Measurements from ENCODE around the gene TMTC3.

Gene TMTC3

DNA sequence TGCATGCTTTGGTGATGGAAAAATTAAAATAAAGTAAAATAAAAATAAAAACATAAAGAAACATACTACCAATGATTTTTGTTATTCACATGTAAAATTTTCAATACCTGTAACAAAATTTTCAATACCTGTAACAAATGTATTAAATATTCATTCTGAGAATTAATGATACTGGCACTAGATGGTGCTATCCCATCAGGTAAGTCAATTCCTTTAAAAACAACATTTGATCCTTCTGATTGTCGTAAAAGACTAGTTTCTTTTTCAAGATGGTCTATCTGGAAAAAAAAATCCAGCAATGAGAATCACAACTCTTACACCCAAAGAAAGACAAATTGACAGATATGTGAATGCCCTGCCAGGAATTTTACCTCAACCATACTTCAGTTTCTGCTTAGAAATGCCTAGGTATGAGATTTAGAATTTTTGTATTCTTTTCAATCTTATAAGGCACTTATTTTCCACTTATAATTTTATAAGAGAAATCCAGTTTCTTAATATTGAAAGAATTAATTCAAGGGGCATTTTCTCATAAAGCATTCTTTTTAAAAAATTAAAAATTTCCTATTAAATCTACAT lies 30.9 kb upstream of the TMTC3 start:
- ChIA-PET POLR2A (no interaction called here), CTCF (interaction anchor here (0.6 to 0.9 kb wide), 2 partner anchors 72 to 882 kb away, joined by 3 read pairs; no protein-coding TSS in a partner anchor)
- peak; percentile 68 for TF ChIP-seq ZNF654 (tag by site-specific recombination; IDR thresholded peaks at IDR 0.05; ENCODE audit: low read depth)
- TF ChIP-seq YY1 (tag by site-specific recombination; IDR thresholded peaks at IDR 0.05) = no peak
- H3K4me3 ChIP-seq (ENCODE audit: low read depth, low read length) = no peak overlapping the region
- H3K4me1 ChIP-seq (ENCODE audit: control insufficient read depth, insufficient read depth, low read length) = no peaks in the 10 kb centered on the region
- H3K36me3 ChIP-seq (ENCODE audit: control insufficient read depth in 2 of 2, insufficient read depth in 1 of 2, low read length in 2 of 2) = peaks cover 54 to 59% of the 10 kb centered on the region in 2 experiments
- no peaks in the 10 kb centered on the region for H3K9me3 ChIP-seq (ENCODE audit: control insufficient read depth, insufficient read depth, low read depth, low read length)
- no peak overlapping the region for H3K27ac ChIP-seq (ENCODE audit: extremely low read depth, low read depth, low read length)

DNA sequence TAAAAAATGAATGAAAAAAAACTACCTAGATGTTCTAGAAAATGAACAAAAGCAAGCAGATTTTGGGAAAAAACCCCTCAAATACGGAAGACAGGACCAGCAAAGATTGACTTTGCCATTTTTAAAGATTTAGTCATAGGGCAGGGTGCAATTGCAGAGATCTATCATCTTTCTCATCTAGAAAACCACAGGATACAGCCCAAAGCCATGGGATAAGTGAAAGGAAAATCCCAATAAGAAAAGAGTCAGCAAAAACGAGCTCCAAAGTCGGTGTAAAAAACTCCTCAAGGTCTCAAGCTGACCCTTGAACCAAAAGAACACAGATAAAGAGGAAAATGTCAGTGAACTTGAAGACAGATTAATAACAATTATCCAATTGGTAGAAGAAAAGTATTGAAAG lies 28.2 kb upstream of the TMTC3 start:
- no peaks in the 10 kb centered on the region for H3K9me3 ChIP-seq (ENCODE audit: control insufficient read depth, insufficient read depth, low read depth, low read length)
- peaks cover 58 to 66% of the 10 kb centered on the region in 2 experiments for H3K36me3 ChIP-seq (ENCODE audit: control insufficient read depth in 2 of 2, insufficient read depth in 1 of 2, low read length in 2 of 2)
- no peak overlapping the region for H3K27ac ChIP-seq (ENCODE audit: extremely low read depth, low read depth, low read length)
- ChIA-PET POLR2A (no interaction called here), CTCF (no interaction called here)
- no peak overlapping the region for H3K4me3 ChIP-seq (ENCODE audit: low read depth, low read length)
- no peak for TF ChIP-seq IKZF3 (tag by site-specific recombination; IDR thresholded peaks at IDR 0.05)
- TF ChIP-seq ZNF76 (tag by site-specific recombination; IDR thresholded peaks at IDR 0.05; ENCODE audit: borderline replicate concordance, low read depth) = no peak
- no peak for TF ChIP-seq ZNF138 (tag by site-specific recombination; IDR thresholded peaks at IDR 0.05; ENCODE audit: borderline replicate concordance)
- TF ChIP-seq, protein P1, sequence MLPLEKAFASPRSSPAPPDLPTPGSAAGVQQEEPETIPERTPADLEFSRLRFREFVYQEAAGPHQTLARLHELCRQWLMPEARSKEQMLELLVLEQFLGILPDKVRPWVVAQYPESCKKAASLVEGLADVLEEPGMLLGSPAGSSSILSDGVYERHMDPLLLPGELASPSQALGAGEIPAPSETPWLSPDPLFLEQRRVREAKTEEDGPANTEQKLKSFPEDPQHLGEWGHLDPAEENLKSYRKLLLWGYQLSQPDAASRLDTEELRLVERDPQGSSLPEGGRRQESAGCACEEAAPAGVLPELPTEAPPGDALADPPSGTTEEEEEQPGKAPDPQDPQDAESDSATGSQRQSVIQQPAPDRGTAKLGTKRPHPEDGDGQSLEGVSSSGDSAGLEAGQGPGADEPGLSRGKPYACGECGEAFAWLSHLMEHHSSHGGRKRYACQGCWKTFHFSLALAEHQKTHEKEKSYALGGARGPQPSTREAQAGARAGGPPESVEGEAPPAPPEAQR (tag by site-specific recombination; IDR thresholded peaks at IDR 0.05) = no peak
- TF ChIP-seq HOXC10 (CRISPR knock-in tag; IDR thresholded peaks at IDR 0.05) = no peak
- TF ChIP-seq, protein P2, sequence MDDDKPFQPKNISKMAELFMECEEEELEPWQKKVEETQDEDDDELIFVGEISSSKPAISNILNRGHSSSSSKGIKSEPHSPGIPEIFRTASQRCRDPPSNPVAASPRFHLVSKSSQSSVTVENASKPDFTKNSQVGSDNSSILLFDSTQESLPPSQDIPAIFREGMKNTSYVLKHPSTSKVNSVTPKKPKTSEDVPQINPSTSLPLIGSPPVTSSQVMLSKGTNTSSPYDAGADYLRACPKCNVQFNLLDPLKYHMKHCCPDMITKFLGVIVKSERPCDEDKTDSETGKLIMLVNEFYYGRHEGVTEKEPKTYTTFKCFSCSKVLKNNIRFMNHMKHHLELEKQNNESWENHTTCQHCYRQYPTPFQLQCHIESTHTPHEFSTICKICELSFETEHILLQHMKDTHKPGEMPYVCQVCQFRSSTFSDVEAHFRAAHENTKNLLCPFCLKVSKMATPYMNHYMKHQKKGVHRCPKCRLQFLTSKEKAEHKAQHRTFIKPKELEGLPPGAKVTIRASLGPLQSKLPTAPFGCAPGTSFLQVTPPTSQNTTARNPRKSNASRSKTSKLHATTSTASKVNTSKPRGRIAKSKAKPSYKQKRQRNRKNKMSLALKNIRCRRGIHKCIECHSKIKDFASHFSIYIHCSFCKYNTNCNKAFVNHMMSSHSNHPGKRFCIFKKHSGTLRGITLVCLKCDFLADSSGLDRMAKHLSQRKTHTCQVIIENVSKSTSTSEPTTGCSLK (tag by site-specific recombination; IDR thresholded peaks at IDR 0.05) = no peak
- no peak for TF ChIP-seq GLIS2 (tag by site-specific recombination; IDR thresholded peaks at IDR 0.05)
- TF ChIP-seq, protein P3, sequence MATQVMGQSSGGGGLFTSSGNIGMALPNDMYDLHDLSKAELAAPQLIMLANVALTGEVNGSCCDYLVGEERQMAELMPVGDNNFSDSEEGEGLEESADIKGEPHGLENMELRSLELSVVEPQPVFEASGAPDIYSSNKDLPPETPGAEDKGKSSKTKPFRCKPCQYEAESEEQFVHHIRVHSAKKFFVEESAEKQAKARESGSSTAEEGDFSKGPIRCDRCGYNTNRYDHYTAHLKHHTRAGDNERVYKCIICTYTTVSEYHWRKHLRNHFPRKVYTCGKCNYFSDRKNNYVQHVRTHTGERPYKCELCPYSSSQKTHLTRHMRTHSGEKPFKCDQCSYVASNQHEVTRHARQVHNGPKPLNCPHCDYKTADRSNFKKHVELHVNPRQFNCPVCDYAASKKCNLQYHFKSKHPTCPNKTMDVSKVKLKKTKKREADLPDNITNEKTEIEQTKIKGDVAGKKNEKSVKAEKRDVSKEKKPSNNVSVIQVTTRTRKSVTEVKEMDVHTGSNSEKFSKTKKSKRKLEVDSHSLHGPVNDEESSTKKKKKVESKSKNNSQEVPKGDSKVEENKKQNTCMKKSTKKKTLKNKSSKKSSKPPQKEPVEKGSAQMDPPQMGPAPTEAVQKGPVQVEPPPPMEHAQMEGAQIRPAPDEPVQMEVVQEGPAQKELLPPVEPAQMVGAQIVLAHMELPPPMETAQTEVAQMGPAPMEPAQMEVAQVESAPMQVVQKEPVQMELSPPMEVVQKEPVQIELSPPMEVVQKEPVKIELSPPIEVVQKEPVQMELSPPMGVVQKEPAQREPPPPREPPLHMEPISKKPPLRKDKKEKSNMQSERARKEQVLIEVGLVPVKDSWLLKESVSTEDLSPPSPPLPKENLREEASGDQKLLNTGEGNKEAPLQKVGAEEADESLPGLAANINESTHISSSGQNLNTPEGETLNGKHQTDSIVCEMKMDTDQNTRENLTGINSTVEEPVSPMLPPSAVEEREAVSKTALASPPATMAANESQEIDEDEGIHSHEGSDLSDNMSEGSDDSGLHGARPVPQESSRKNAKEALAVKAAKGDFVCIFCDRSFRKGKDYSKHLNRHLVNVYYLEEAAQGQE (tag by site-specific recombination; IDR thresholded peaks at IDR 0.05) = no peak
- H3K4me1 ChIP-seq (ENCODE audit: control insufficient read depth, insufficient read depth, low read length) = no peaks in the 10 kb centered on the region

DNA sequence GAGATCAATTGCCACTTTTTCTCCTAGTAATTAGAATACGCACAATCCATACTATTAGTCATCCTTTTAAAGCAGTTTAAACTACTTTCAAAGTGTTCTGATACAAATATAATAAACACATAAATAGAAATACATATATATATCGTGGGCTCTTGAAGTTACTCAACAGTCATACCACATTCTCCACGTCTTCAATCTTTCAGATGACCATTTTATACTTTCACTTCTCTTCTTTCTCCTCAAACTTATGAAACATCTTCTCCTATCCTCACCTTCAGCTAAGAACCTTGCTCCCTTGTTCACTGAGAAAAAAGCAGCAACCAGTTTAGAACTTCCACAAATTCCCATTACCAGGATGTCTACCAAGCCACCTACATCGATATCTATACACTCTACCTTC lies 19.4 kb upstream of the TMTC3 start:
- Histone ChIP-seq H3K4me3 (ENCODE audit: low read depth, low read length) (no peak overlapping the region), H3K36me3 (ENCODE audit: control insufficient read depth in 2 of 2, insufficient read depth in 1 of 2, low read length in 2 of 2) (peaks cover 51 to 69% of the 10 kb centered on the region in 2 experiments), H3K9me3 (ENCODE audit: control insufficient read depth, insufficient read depth, low read depth, low read length) (no peaks in the 10 kb centered on the region), H3K4me1 (ENCODE audit: control insufficient read depth, insufficient read depth, low read length) (no peaks in the 10 kb centered on the region), H3K27ac (ENCODE audit: extremely low read depth, low read depth, low read length) (no peak overlapping the region)
- CTCF ChIA-PET = interaction anchor here (0.7 kb wide), 1 partner anchor 273 kb away, joined by 3 read pairs; no protein-coding TSS in a partner anchor
- POLR2A ChIA-PET = no interaction called here
- TF ChIP-seq ZNF155 (tag by site-specific recombination; IDR thresholded peaks at IDR 0.05) = no peak
- TF ChIP-seq, protein P4, sequence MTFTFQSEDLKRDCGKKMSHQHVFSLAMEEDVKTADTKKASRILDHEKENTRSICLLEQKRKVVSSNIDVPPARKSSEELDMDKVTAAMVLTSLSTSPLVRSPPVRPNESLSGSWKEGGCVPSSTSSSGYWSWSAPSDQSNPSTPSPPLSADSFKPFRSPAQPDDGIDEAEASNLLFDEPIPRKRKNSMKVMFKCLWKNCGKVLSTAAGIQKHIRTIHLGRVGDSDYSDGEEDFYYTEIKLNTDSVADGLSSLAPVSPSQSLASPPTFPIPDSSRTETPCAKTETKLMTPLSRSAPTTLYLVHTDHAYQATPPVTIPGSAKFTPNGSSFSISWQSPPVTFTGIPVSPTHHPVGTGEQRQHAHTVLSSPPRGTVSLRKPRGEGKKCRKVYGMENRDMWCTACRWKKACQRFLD (tag by site-specific recombination; IDR thresholded peaks at IDR 0.05) = no peak
- no peak for TF ChIP-seq ZNF341 (tag by site-specific recombination; IDR thresholded peaks at IDR 0.05; ENCODE audit: low read depth)
- TF ChIP-seq ZFP37 (tag by site-specific recombination; IDR thresholded peaks at IDR 0.05) = no peak
- TF ChIP-seq, protein P5, sequence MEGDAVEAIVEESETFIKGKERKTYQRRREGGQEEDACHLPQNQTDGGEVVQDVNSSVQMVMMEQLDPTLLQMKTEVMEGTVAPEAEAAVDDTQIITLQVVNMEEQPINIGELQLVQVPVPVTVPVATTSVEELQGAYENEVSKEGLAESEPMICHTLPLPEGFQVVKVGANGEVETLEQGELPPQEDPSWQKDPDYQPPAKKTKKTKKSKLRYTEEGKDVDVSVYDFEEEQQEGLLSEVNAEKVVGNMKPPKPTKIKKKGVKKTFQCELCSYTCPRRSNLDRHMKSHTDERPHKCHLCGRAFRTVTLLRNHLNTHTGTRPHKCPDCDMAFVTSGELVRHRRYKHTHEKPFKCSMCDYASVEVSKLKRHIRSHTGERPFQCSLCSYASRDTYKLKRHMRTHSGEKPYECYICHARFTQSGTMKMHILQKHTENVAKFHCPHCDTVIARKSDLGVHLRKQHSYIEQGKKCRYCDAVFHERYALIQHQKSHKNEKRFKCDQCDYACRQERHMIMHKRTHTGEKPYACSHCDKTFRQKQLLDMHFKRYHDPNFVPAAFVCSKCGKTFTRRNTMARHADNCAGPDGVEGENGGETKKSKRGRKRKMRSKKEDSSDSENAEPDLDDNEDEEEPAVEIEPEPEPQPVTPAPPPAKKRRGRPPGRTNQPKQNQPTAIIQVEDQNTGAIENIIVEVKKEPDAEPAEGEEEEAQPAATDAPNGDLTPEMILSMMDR (tag by site-specific recombination; IDR thresholded peaks at IDR 0.05) = no peak
- TF ChIP-seq, protein P6, sequence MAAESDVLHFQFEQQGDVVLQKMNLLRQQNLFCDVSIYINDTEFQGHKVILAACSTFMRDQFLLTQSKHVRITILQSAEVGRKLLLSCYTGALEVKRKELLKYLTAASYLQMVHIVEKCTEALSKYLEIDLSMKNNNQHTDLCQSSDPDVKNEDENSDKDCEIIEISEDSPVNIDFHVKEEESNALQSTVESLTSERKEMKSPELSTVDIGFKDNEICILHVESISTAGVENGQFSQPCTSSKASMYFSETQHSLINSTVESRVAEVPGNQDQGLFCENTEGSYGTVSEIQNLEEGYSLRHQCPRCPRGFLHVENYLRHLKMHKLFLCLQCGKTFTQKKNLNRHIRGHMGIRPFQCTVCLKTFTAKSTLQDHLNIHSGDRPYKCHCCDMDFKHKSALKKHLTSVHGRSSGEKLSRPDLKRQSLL (tag by site-specific recombination; IDR thresholded peaks at IDR 0.05) = no peak
- TF ChIP-seq, protein P7, sequence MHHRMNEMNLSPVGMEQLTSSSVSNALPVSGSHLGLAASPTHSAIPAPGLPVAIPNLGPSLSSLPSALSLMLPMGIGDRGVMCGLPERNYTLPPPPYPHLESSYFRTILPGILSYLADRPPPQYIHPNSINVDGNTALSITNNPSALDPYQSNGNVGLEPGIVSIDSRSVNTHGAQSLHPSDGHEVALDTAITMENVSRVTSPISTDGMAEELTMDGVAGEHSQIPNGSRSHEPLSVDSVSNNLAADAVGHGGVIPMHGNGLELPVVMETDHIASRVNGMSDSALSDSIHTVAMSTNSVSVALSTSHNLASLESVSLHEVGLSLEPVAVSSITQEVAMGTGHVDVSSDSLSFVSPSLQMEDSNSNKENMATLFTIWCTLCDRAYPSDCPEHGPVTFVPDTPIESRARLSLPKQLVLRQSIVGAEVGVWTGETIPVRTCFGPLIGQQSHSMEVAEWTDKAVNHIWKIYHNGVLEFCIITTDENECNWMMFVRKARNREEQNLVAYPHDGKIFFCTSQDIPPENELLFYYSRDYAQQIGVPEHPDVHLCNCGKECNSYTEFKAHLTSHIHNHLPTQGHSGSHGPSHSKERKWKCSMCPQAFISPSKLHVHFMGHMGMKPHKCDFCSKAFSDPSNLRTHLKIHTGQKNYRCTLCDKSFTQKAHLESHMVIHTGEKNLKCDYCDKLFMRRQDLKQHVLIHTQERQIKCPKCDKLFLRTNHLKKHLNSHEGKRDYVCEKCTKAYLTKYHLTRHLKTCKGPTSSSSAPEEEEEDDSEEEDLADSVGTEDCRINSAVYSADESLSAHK (tag by site-specific recombination; IDR thresholded peaks at IDR 0.05) = no peak
